Retina (tissue), 1 donor: ENCODE results near the gene CCDC146.
"Not testable (repeated sequence)": the region's sequence is repeated elsewhere in the genome, so short reads cannot be mapped to it uniquely, and the experiment has no call there.

ENCODE experiments used
- DNase-seq: peaks from one replicate; pipeline ENCODE4 v3.0.0-alpha.2; 2016

The CCDC146 gene

DNA sequence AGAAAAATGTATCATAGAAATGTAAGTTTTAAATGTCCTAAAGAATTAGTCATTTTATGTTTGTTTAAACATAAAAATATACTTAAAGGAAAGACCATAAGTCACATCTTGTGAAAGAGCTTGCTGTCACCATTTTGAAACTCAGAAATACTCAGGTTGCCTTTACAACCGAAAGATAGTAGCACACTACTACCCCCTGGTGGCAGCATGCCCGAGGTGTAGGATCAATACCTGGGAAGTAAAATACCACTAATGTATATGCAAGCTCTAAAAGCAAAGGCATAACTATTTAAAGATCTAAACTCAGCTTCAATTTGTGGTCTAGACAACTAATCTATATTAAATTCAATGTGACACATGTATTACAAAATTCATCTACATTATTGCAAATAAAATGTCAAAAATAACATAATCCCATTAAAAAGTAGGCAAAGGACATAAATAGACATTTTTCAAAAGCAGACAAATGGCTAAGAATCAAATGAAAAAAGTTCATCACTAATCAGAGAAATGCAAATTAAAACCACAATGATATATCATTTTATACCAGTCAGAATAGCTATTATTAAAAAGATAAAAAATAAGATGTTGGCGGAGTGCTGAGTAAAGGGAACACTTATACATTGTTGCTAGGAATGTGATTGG, 124.9 kb downstream of the CCDC146 start:
- DNase-seq, result peak; percentile 8

DNA sequence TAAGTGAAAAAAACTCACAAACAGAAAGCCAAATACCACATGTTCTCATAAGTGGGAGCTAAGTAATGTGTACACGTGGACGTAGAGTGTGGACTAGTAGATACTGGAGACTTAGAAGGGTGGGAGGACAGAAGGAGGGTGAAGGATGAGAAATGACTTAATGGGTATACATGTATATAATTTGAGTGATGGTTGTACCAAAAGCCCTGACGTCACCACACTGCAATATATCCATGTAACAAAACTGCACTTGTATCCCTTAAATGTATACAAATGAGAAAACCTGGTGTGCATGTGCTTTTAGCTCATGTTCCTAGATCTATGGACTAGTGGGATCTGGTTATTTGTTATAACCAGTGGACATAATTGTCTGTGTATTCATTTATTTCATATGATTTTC, 125.7 kb downstream of the CCDC146 start:
- no peak for DNase-seq

DNA sequence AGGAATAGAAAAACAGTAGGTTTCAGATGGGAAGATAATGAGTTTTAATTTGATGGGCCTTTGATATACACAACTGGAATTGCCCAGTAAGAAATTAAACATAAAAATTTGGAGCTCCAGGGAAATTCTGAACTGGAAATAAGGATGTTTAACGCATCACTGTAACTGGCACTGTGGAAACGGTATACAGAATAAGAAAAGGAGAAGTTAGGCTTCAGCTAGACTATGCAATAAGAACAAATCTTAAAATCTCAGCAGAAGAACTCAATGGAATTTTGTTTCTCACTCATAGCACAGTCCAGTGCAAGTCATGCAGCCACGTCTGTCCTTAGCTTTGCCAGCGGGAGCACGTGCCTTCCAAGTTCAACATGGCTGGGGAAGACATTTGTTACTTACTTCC, 130.1 kb downstream of the CCDC146 start:
- DNase-seq, result no peak

DNA sequence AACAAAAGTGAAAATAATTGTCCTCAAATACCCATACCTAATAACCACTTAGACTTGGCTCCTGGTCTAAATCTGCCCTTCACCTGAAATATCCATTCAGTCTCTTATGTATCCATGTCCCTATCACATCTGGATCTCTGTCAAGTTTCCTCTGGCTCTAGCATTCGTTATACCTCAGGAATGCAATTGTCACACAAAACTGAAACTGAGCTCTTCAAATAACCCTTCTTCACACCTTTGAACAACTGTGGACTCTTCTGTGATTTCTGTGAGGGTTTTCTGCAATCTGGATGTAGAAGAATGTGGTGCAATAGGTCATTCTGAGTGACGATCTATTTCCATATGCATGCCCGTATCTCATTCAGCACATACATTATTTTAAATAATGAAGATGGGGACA, 130.7 kb downstream of the CCDC146 start:
- no peak for DNase-seq

DNA sequence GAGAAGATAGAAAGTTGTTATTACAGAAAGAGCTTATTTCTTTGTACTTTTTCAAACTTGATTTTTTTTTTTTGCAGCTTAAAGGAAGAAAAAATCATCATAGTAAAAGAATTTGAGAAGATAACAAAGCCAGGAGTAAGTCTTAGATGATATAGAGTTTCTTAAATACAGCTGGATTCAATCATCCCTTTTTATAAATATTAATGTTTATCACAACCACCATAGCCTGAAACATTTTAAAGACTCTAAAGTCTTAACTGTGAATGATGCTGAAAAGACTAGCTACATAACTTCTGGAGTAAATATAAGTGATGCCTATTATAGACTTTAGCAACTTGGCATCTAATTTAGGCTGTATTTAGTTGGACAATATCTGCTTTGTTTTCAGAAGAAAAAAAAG, 132.0 kb downstream of the CCDC146 start:
- DNase-seq, result no peak

DNA sequence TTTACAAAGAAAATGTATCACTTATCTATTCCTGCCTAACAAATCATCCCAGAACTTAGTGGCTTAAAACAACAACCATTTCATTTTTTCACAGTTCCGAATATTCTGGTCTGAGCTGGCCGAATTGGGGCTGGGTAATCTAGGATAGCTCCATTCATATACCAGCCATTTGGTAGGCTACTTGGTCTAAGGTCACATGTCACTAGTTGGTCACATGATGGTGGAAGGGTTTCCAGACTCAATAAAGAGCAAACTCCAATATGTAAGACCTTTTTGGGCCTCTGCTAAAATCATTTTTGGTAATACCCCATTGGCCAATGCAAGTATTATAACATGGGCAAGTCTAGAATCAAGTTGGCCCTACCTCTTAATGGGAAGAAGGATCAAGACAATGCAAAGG, 132.5 kb downstream of the CCDC146 start:
- no peak for DNase-seq

DNA sequence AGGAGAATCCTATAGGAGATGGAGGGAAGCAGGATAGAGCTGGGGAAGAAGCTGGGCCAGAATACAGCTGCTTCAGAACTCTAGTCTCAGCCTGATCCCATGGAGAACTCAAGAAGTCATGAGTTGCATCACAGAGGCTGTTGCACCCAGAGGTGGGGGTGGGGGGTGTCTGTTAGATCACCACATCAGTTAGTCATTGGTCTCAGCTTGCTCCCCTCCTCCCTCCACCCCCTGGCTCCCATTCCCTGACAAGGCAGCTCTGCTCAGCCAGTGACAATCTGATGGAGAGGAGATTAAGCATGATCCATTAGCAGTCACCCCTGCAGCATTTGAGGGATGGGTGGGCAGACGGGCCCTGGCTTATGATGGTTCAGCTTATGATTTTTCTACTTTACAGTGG, 135.6 kb downstream of the CCDC146 start:
- no peak for DNase-seq

DNA sequence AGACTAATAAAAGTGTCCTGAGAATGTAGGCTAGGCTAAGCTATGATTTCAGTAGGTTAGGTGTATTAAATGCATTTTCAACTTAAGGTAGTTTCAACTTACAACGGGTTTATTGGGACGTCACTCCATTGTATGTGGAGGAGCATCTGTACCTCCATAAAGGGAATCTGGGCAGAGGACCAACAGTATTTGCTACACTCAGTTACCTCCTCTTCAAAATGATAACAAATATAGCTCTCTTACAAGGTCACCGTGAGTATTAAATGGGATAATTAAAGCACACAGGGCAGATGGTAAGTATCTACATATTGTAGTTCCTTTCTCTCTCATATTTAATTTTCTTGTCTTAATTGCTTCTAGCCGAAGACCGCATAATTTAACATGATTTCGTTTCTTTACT, 136.2 kb downstream of the CCDC146 start:
- no peak for DNase-seq

DNA sequence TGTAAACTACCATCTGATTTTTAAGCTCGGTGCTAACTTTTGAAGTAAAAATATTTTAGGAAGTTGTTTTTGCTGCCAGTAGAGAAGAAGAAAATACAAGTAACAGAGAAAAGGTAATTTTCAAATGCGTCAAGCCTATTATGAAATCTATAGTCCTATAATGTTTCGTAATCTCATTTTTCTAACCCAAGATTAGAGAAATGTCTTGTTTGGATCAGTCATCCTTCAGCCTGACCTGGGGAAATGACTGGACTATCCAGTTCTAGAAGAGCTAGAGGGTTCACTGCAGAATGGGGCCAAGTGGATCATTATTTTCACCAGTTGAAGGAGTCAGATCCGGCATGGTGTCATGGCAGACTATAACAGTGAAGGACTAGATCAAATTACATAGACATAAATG, 139.9 kb downstream of the CCDC146 start:
- DNase-seq, result no peak

DNA sequence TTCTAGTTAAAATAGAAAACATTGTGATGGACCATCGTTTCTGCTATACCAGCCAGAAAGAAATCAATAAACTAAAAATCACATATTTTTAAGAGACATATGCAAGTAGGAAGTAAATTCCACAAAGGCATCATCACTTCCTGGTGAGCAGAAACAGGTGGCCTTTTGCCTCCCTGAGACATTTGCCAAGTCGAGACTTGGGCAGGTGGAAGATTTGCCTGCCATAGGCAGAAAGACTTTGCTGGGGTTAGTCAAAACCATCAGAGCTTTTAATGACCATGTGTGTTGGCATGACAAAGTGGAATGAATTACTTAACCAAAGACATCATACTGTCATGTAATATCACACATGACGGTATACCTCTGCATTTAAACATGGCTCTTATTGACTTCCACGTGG, 143.3 kb downstream of the CCDC146 start:
- no peak for DNase-seq

DNA sequence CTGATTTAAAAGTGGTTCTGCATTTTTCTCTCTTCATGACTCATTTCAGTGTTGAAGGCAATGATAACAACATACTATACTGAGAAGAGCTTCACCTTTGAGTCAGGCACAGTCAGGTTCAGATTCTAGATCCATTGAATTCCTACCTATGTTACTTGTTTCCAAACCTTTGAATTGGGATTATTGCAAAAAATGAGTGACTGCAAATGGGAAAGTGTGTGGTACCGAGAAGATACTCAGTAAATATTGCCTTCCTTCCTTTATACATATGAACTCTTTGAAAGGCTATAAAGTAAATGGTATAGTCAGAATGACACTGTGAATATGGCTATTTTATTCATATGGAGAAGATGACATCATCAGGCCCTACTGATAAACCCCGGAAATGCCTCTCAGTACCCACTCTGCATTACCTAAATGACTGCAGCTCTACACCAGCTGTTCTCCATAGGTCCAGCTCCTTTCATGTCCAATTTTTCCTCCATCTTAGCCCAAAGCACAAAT, 143.9 kb downstream of the CCDC146 start:
- no peak for DNase-seq

DNA sequence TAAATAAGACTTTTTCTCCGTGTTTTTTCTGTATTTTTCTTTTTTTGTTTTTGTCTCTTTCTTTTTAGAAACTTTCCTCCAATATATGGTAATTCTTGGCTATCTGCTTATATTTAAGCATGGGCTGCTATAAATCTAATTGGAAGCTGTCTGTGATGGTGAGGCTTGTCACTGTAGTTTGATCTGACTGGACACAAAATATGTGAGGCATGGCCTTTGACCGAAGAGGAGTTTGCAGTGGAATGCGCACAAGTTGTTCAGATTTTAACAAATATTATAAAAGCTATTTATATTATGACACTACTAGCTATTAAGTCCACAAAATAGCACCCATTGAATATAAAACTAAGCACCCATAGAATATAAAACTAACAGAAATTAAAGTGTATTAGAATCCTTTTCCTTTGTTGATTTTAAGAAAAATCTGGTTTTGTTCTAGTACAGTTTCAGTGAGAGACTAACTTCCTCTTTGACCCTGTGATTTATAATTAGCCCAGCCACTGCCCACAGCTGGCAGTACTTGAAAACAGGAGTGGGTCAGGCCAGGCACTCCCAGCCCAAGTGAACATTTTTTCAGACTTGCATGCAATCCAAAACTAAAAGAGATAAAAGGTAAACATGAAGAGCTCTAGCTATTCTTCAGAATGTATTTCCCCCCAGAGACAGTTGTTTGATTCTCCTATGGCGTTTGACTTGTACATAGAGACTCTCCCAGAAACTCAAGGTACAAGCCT, 147.1 kb downstream of the CCDC146 start:
- no peak for DNase-seq

DNA sequence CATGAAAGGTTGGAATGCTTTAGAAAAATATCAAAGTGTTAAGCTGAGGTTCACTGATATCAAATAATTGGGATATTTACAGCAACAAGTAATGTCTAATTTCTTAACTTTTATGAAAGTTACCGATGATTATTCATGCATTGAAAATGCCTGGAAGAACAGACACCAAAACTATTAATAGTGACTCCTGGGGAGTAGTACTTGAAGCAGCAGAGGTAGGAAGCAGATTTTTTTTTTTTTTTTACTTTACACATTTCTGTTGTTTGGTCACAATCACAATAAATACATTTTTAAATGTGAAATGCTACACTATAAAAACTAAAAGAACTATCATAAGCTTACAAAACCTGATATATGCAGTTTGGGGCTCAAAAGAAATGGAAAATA, 147.7 kb downstream of the CCDC146 start:
- no peak for DNase-seq

DNA sequence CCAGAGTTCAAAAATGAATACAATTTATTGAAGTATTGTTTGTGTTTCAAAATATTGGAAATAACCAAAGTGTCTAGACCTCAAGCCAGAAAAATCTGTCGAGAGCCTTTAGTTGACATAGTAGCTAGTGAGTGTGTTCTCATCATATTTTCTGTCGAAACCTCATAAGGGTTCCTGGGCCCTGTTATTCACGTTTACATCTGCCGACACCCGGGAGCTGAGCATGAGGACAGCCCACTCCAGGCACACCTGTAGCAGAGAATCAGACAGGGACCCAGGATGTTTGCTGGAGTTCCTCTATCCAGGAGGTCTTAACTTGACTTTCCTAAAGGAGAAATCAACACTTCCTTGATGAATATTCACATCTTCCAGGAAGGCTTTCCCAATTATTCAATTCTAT, 149.4 kb downstream of the CCDC146 start:
- no peak for DNase-seq

DNA sequence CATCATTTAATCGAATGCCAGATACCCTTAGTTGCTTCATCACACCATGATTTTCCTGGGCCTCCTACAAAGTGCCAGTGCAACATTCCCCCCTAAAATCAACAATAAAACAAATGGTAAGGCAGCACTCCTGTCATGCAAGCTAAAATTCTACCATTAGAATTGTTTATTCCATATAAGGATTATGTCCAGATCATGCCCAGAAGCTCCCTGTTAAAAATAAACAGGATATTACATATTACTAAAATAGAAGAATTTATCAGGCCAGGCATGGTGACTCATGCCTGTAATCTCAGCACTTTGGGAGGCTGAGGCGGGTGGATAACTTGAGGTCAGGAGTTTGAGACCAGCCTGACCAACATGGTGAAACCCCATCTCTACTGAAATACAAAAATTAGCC, 153.2 kb downstream of the CCDC146 start:
- DNase-seq, result not testable (repeated sequence)

DNA sequence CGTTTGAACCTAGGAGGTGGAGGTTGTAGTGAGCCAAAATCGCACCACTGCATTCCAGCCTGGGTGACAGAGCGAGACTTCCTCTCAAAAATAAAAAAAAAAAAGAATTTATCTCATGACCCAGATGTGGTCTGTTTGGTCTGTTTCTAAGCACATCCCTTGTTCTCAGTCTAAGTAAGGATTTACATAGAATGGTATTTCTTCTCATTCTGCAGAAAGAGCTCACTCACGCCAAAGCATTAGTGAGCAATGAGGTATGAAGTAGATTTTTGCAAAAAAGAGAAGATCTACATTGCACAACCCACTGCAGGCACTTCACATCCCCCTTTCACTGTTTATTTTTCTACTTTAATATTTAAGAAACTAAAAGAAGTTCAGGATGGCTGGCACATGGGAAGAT, 153.7 kb downstream of the CCDC146 start:
- no peak for DNase-seq

DNA sequence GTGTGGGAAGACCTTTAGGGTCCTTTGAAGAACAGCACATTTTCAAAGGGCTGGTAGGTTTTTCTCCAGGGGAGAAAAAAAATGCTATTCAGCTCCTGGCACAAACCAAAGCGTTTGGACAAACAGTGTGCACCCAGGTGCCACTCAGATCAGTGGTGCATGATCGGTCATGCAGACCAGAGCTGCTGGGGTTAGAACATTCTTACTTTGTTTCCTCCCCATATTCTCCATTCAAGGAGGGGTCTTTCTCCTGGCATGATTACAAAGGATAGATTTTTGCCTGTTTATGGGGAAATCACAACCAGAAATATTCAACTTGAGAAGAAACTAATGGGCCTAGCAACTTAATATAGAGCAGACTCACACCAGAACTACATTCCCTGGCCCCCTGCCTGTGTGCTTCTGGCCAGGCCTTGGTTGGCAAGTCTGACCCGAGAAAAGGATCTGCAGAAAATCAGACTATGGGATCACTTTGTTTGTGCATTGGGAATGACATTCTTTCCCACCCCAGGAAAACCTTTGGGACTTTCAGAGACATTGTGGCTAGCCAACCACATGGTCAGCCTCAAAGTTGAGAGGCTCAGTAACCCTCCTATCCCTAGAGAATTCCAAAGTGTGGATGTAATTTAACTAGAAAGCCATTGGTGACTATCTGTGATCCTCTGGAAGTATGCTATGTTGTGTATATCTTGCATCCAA, 159.5 kb downstream of the CCDC146 start:
- no peak for DNase-seq

DNA sequence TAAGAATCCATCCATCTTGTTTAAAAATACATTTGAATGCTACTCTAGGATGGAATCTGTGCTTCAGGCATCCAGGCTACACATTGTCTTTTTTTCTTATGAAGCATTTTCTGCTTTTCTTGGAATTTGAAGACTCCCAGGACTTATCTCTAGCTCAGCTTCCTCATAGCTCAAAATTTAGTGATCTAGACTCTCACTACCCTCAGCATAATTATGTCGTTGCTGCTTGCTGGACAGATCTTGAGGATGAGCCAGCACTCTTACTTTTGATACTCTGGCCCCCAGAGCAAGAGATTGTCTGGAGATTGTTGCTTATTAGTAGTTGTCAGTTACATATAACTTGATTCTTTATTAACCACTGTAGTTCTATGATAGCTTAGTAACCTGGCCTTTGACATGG, 160.5 kb downstream of the CCDC146 start:
- no peak for DNase-seq

DNA sequence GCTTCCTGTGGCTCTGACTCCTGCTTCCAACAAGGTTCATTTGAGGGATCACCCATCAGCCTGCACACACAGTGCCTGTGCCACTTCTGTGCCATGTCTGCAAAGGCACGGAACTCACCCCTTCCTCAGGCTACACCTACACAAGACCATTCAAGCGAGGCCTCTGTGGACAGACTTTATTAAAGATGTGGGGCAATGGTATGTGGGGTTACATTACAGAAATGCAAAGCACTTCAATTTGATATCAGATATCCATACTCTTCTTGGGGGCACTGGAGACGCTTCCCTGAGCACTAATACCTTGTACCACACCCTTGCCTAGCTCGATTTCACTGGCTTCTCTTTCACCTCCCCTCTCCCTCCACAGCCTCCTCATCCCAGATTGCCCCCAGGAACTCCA, 161.6 kb downstream of the CCDC146 start:
- DNase-seq, result no peak

DNA sequence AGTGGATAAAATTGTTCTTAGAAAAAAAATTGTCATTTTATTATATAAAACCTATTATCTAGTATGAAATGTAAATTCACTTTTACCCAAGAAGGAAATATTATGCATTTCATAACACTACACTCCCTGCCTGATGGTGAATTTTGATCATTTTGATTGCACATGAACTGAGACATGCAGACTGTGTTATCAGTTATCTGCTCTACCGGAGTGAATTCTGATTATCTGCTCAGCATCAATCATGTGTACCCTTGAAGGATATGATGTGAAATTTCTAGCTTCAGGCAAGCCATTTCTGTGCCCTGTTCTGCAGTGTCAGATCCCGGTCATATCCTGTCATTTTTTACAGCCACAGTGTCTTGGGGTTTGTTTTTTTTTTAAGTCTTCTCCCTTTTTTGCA, 162.2 kb downstream of the CCDC146 start:
- no peak for DNase-seq

DNA sequence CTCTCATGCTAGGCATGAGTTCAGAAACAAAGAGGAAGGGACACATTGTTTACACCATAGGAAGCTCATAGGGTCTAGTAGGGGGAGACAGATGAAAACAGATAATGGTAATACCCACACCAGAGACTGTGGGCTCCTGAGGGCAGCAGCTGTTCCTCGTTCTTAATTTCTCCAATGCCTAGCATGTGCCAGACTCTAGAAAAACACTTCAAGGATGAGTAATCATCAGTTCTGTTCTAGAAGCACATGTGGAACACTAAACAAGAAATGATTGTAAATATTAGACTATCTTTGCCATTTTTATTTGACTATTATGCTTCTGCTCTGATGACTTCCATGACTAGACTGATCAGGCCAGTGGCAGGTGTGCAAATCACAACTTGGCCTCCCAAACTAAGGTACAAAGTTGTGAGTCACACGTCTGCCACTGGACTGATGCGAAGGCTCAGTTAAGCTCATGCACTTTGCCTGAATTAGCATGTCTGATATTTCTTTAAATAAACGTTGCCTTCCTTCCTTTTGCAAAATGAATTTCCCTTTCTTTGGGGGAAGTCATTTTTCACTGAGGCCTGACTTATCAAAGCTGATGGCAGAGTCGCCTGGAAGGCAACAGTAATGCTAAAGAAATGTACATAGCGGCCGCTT, 166.4 kb downstream of the CCDC146 start:
- no peak for DNase-seq

DNA sequence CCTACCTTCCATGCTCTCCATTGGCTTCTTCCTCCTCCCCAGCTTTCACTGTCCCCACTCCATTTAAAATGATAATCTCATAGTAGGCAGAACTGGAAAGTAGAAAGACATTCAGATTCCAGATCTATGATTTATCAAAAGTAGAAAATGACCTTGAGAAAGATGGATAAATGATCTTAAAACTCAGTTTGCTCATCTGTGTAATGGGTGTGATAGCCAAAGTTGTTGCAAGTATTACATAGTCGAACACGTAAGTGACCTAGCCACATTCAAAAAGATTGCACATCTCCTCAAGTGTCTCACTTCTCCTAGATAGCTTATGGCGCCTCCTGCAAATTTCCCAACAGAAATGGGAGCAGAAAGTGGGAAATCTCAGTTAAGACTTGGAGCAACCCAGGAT, 167.0 kb downstream of the CCDC146 start:
- no peak for DNase-seq

DNA sequence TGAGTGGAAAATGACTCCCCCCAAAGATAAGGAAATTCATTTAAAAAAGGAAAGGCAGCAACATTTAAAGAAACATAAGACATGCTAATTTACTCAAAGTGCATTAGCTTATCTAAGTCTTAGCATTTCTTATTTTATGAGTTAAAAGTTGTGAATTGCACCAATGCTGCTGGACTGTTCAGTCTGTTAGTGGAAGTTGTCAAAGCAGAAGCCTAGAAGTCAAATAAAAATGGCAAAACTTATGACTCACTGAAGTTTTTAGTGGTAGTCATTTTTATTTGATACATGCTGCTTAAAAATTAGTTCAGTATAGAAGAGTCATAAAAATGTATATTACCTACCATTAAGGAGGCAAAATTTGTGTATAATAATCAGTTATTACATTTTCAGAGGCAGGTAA, 168.0 kb downstream of the CCDC146 start:
- no peak for DNase-seq

DNA sequence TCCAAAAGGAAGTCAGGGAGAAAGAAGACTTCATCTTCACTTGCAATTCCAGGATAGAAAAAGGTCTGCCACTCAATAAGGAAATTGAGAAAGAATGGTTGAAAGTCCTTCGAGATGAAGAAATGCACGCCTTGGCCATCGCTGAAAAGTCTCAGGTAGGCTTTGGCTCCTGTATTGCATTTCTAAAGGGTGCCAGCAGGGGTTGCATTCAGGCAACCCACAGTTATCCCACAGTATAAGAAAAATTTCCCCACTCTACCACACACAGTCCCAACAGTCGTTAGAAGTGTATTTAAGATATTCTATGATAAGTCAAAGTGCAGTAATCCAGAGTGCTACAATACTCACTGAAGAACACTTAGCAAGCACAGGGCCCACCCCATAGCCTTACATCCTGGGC, 170.6 kb downstream of the CCDC146 start:
- DNase-seq, result no peak
